DND-41 (cell line): Measurements from ENCODE around the gene SFT2D1.
A peak's percentile ranks its signal among the peaks of the same experiment; 100 is the strongest.

Experiments
- ATAC-seq: fragments of 200-7000 bp; cut with Tn5 transposase; 3 replicates; pipeline ENCODE4 v1.9.1; 2021; ENCODE audit warnings: low read depth; ENCODE audit not compliant: insufficient read depth
- DNase-seq: peaks from one replicate; pipeline ENCODE4 v3.0.0-alpha.2; 2020
- H2AFZ ChIP-seq: 2 replicates; pipeline ENCODE4 v1.6.0; 2012; ENCODE audit warnings: low read depth, low read length
- H3K27ac ChIP-seq: 2 replicates; pipeline ENCODE4 v1.5.1; 2012; ENCODE audit warnings: low read length, inconsistent platforms
- H3K27me3 ChIP-seq: fragments of 200-600 bp; sonication (generic); 2 replicates; pipeline ENCODE4 v1.6.0; 2012; ENCODE audit warnings: low read length, mild to moderate bottlenecking, inconsistent platforms; ENCODE audit not compliant: insufficient read depth, poor library complexity
- H3K36me3 ChIP-seq: 2 replicates; pipeline ENCODE4 v1.5.1; 2012; ENCODE audit warnings: low read length, inconsistent platforms; ENCODE audit not compliant: insufficient read depth
- H3K4me1 ChIP-seq: 2 replicates; pipeline ENCODE4 v1.5.1; 2012; ENCODE audit warnings: mild to moderate bottlenecking, low read length; ENCODE audit not compliant: insufficient read depth
- H3K4me2 ChIP-seq: 2 replicates; pipeline ENCODE4 v1.6.0; 2012; ENCODE audit warnings: mild to moderate bottlenecking, moderate library complexity, low read length, inconsistent platforms; ENCODE audit not compliant: insufficient read depth
- H3K4me3 ChIP-seq, 2 experiments: fragments of 200-600 bp in 1 of 2; shearing (Covaris generic) in 1 of 2; 2 replicates each; pipeline ENCODE4 v1.5.1; 2012 to 2016; ENCODE audit warnings: inconsistent platforms in 2 of 2, low read length in 2 of 2, mild to moderate bottlenecking in 2 of 2, low read depth in 1 of 2, moderate library complexity in 1 of 2
- H3K79me2 ChIP-seq: 2 replicates; pipeline ENCODE4 v1.6.0; 2012; ENCODE audit warnings: low read length, inconsistent platforms; ENCODE audit not compliant: insufficient read depth
- H3K9ac ChIP-seq: 2 replicates; pipeline ENCODE4 v1.6.0; 2012; ENCODE audit warnings: low read depth, mild to moderate bottlenecking, inconsistent platforms, low read length, moderate library complexity
- H3K9me3 ChIP-seq: 2 replicates; pipeline ENCODE4 v1.5.1; 2012; ENCODE audit warnings: low read length, moderate library complexity, mild to moderate bottlenecking, inconsistent platforms; ENCODE audit not compliant: insufficient read depth, severe bottlenecking
- H4K20me1 ChIP-seq: 2 replicates; pipeline ENCODE4 v1.6.0; 2012; ENCODE audit warnings: low read length; ENCODE audit not compliant: insufficient read depth
- CTCF ChIP-seq: IDR thresholded peaks from 2 replicates; pipeline ENCODE4 v1.5.1; 2012; ENCODE audit warnings: borderline replicate concordance, low read length, moderate library complexity, mild to moderate bottlenecking; ENCODE audit not compliant: poor library complexity, severe bottlenecking; ENCODE audit errors: extremely low read depth
- EZH2 ChIP-seq: IDR thresholded peaks from 3 replicates; pipeline ENCODE4 v1.6.1; 2012; ENCODE audit warnings: borderline replicate concordance, low read depth, mild to moderate bottlenecking, moderate library complexity, low read length, inconsistent platforms; ENCODE audit not compliant: severe bottlenecking

SFT2D1 gene

GRCh38 chr6:166333172-166333995, 9.0 kb downstream of the SFT2D1 start:
- peaks cover 46% of the 10 kb centered on the region for H4K20me1 ChIP-seq
- no peak overlapping the region for H2AFZ ChIP-seq
- peak overlapping the region in 1 of 2 experiments; percentile 33; a peak in 2 of 4 replicates for H3K4me3 ChIP-seq
- DNase-seq (peak; percentile 77), ATAC-seq (peak; percentile 95)
- TF ChIP-seq EZH2 (no peak), CTCF (no peak)
- H3K9ac ChIP-seq = peak overlapping the region; percentile 44
- H3K36me3 ChIP-seq = peaks cover 52% of the 10 kb centered on the region
- peak overlapping the region; percentile 90 for H3K27ac ChIP-seq
- peaks cover 99% of the 10 kb centered on the region for H3K79me2 ChIP-seq
- H3K4me2 ChIP-seq = peak overlapping the region; percentile 53
- no peaks in the 10 kb centered on the region for H3K27me3 ChIP-seq
- H3K9me3 ChIP-seq = no peaks in the 10 kb centered on the region
- H3K4me1 ChIP-seq = peaks cover 66% of the 10 kb centered on the region

GRCh38 chr6:166331503-166332415, 10.6 kb downstream of the SFT2D1 start:
- Histone ChIP-seq H3K4me2 (0 out of 2 replicates have a peak overlapping the region, but pooled peaks have one; percentile 53), H3K9ac (no peak overlapping the region), H3K4me1 (peaks cover 50% of the 10 kb centered on the region), H3K27me3 (no peaks in the 10 kb centered on the region), H3K79me2 (peaks cover 92% of the 10 kb centered on the region), H3K27ac (no peak overlapping the region), H4K20me1 (peaks cover 37% of the 10 kb centered on the region), H2AFZ (no peak overlapping the region), H3K36me3 (peaks cover 47% of the 10 kb centered on the region), H3K4me3 (no peak overlapping the region), H3K9me3 (no peaks in the 10 kb centered on the region)
- DNase-seq = no peak
- ATAC-seq = no peak
- TF ChIP-seq EZH2 = no peak

- 0 out of 2 replicates have a peak overlapping the region, but pooled peaks have one; percentile 21 for H3K4me2 ChIP-seq
- H2AFZ ChIP-seq = no peak overlapping the region
- H3K4me3 ChIP-seq = no peak overlapping the region
- H3K27ac ChIP-seq = no peak overlapping the region
- H3K9me3 ChIP-seq = no peaks in the 10 kb centered on the region
- DNase-seq (no peak), ATAC-seq (no peak)
- H3K79me2 ChIP-seq = peaks cover 88% of the 10 kb centered on the region
- H3K4me1 ChIP-seq = peaks cover 38% of the 10 kb centered on the region
- H4K20me1 ChIP-seq = peaks cover 37% of the 10 kb centered on the region
- peaks cover 47% of the 10 kb centered on the region for H3K36me3 ChIP-seq
- H3K9ac ChIP-seq = no peak overlapping the region
- no peak for TF ChIP-seq CTCF
- TF ChIP-seq EZH2 = no peak
- no peaks in the 10 kb centered on the region for H3K27me3 ChIP-seq
These were observed 11.7 kb downstream of the SFT2D1 start for GRCh38 chr6:166330612-166331011.
